GM03348 (cell line): Measurements from ENCODE around the gene EPS15.

Experiments
- DNase-seq: peaks from one replicate; pipeline ENCODE4 v3.0.0; 2012; ENCODE audit warnings: low spot score

The EPS15 gene

GRCh38 chr1:51373898-51374297 lies 145.2 kb downstream of the EPS15 start:
- DNase-seq = no peak

DNA sequence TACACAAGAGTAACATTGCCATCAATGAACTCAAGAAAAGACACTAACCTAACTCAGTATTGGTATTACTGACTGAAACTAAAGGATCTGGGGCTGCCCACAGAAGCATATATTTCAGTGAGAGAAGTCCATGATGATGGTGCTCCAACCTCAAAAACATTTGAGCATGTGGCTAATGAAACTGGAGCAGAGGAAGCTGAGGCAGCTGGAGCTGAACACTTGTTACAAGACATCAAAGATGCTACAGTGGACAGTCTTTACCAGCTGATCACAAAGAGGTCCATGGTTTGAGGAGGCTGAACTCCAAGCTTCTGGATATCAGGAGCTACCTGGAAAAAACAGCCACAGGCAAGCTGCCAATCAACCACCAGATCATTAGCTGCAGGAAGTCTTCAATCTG lies 146.5 kb downstream of the EPS15 start:
- no peak for DNase-seq

- no peak for DNase-seq
Observed at GRCh38 chr1:51369171-51369570, 149.9 kb downstream of the EPS15 start.

GRCh38 chr1:51365774-51366173 lies 153.3 kb downstream of the EPS15 start:
- DNase-seq = no peak

GRCh38 chr1:51359879-51360278 lies 159.2 kb downstream of the EPS15 start:
- DNase-seq = no peak

DNA sequence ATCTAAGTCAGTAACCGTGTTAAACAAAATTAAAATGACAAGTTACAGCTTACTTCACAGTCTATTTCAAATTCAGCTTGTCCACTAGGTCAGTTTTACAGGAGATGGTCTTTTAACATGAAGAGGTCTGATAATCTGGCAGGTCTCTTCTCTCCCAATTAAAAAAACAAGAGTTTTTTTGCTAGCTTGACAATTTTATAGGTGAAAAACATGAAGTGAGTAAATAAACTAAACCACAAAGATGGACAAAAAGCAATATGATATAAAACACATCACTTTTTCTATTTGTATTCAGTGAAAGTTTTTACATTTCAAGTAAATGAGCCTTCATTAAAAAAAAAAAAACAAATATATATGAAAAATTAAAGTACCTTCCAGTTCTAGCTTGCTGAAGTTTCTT lies 163.7 kb downstream of the EPS15 start:
- DNase-seq = no peak

DNA sequence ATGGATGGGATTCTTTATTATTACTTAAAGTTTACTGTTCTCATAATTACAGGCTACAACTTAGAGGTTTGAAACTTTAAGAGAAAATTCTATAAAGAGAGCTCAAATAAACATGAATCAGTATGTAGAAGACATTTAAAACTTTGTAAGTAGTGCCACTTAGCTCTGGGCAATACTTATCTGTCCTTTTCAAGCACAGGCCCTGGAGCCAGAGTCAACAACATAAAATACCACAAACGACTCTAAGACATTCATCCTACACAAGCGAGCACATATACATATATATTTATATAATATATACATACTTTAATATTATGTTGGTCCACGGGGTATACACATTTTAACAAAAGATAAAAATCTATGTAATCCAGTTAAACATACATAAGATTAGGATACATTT lies 164.7 kb downstream of the EPS15 start:
- DNase-seq = no peak

DNA sequence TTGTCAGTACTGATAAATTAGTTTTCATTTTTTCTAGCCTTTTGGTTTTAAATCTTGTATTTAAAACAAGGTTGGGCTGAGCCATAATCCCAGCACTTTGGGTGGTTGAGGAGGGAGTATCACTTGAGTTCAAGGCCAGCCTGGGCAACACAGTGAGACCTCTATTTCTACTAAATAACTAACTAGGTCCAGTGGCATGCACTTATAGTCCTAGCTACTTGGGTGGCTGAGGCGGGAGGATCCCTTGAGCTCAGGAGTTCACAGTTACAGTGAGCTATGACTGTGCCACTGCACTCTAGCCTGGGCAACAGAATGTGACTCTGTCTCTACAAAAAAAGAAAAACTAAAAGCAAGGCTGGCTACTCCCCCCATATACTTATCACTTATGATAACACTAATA lies 167.2 kb downstream of the EPS15 start:
- DNase-seq = no peak

DNA sequence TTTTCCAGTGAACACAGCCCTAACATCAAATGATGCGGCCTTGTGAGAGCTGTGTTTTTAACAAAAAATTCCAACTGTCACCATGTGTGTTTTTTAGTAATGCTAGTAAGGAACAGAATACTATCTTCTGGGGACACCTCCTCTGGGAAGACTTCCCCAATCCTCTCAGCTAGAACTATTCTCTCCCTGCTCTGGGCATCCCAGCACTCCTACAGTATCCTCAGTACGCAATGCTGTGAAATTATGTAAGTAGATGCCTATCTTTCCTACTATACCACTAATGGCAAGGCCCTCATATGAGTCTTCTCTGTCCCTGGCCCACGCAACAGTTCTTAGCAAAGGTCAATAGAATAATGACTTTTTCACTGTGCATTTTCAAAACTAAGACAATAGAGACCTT lies 169.2 kb downstream of the EPS15 start:
- no peak for DNase-seq

GRCh38 chr1:51348147-51348527 lies 170.9 kb downstream of the EPS15 start:
- DNase-seq = no peak

DNA sequence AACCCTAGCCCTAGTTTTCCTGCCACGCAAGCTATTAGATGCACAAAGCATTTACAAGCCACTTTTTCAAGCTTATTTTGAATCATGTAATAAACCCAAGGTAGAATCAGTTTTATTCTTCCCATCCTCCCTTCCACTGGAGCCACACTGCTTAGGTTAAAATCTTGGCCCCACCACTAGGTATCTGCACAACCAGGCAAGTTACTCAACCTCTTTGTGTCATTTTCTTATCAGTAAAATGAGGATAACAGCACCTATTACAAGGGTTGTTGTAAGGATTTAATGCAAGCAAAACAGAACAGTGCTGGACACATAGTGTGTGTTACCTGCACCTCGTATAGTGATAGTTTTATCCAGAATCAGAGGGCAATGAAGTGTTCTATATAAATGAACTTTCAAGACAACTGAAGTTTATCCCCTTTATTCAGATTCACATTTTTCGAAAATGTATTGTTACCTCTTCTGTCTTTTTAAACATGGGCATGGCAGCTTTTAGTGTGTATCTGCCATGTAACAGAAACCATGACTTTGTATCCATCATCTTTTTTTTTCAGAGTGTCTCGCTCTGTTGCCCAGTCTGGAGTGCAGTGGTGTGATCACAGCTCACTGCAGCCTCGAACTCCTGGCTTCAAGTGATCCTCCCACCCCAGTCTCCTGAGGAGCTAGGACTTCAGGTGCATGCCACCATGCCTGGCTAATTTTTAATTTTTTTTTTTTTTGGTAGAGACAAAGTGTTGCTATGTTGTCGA lies 171.5 kb downstream of the EPS15 start:
- no peak for DNase-seq

GRCh38 chr1:51346086-51346942 lies 172.8 kb downstream of the EPS15 start:
- DNase-seq = no peak

DNA sequence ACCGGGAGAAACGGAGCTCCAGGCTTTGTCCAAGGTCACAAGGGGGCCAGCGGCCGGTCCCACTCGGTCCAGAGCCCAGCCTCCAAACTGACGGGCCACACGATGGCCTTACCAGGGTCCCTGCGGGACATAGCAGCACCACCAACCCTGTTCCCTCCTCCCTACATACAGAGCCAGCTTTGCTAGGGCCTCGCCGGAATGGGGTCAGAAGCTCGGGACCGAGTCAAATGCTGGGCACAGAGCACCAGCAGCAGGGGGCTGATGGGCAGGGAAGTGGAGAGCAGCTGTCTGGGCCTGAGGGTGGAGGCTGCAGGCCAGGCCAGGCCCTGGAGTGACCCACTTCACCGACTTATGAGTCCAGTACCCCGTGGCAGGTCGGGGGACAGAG lies 173.8 kb downstream of the EPS15 start:
- DNase-seq = no peak

GRCh38 chr1:51344602-51345299 lies 174.3 kb downstream of the EPS15 start:
- DNase-seq = peak; percentile 41

DNA sequence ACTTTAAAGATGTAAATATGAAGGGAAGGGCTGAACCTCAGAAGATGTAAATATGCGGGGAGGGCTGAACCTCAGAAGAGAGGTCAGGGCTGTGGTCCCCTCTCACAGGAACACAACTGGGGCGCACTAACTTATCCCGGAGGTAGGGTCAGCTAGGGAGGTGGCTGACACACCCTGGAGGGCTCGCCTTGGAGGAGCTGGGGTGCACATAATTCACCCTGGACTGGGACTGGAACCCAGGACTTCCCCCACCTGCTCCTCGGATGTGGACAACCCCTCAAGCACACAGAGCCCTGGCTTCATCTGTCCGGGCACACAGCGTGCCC lies 174.8 kb downstream of the EPS15 start:
- DNase-seq = no peak

GRCh38 chr1:51343624-51344023 lies 175.4 kb downstream of the EPS15 start:
- no peak for DNase-seq

GRCh38 chr1:51342591-51343206 lies 176.4 kb downstream of the EPS15 start:
- DNase-seq = no peak

DNA sequence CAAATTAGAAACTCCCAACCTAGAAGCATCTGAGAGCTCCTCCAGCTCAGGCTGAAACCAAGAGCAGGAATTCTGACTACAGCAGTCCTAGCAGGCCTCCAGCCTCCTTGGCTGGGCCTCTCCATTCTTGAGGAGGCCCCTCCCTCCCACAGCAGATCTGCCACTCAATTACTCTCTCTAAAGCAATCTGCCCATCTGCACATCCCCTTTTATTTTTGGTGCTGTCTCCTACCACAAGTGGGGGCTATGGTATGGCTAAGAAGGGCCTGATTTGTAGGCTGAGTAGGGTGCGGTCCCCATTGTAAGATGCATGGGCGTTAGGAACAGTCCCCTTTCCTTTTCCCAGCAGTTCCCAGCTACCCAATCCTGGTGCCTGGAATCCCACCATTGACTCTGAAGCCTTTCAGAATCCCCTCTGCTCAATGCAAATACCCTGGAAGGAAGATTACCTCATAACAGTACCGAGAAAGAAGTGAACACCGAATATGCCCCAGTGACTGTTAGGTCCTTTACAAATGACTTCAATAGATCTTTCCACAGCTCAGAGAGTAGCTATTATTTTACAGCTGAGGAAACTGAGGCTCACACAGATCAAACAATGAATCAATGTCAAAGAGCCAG lies 177.1 kb downstream of the EPS15 start:
- no peak for DNase-seq

DNA sequence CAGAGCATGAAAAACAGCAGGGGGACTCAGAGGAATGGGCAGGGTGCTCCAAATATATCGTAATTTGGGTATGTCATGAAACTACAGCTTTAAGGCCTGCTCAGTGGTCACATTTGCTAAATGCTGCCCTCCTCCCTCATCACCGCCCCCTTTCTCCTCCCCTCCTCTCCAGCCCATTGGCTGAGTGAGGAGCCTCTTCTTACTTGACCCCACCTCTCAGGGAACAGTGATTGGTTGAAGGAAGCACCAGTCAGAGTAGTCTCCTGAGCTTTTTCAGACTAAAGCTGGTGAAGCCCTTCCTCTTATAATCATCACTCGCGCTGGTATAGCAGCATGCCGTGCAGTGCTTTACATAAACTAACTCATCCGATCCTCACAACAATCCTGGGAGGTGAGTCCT lies 178.7 kb downstream of the EPS15 start:
- no peak for DNase-seq

DNA sequence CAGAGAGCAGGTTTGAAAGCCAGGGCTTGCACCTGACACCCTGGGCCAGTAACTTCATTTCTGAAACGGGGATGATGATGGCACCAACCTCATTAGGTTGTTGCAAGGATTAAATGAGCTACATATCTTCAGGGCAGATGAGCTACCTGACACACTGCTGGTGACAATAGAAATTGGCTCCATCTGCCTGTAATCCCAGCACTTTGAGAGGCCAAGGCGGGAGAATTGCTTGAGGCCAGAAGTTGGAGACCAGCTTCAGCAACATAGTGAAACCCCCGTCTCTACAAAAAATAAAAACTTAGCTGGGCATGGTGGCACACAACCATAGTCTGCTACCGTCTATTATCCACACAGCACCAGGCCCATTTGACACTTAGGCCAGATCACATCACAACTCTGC lies 182.4 kb downstream of the EPS15 start:
- no peak for DNase-seq

DNA sequence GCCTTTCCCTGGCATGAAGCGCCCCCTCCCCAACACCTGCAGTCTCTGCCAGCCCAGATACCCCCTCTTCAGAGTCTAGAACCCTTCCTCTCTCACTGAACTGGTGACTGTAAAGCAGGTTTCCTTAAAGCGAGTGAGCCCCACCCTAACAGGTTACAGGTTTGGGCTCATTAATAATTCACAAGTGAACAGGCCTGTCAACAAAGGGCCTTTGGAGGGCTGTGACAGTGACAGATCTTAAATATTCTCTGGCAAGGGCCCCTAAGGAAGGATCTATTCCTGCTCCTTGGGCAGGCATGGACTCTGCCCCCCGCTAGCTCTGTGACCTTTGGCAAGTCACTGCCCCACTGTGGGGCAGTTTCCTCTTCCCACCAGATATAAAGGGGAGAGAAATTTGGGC lies 183.1 kb downstream of the EPS15 start:
- no peak for DNase-seq
